GOT3 (cell line): ENCODE results near the gene INSYN2B.

Source experiments
- DNase-seq: peaks from one replicate; lab custom pipeline; 2025; ENCODE audit warnings: mixed read lengths; lab: John Stamatoyannopoulos, UW

Gene INSYN2B

DNA sequence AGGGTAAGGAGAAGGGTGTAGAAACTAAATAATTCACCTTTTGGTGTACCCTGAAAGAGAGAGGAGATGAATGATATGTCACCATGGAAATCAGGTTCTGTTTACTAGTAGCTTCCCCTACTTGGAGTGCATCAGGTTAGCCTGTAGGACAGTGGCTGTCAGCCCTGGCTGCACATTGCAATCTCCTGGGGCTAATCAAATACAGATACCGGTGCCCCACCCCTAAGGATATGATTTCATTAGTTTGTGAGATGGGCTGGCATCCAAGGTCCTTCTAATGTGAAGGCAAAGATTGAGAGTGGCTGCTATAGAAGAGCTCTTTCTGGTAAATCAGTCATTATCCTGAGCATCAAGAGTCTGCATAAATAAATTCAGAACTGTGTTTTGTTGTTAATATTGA, 47.2 kb downstream of the INSYN2B start:
- no peak for DNase-seq

DNA sequence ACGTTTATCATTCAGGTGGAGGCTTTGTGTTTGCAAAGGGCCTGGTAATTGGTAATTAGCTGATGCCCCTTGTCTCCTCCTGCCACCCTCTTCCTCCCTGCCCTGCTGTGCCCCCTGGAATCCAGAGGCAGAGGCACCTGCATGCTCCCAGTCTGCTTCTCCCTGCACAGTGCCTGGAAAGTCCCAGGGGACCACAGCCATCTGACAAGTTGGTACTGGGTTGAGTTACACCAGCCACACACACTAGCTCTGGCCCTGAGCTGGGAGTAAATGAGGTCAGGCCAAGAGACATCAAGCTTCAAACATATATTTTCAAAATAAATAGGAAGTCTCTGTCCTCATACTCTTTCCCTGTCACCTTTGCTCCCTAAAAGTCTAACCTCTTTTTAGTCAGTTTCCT, 56.3 kb downstream of the INSYN2B start:
- DNase-seq: no peak

DNA sequence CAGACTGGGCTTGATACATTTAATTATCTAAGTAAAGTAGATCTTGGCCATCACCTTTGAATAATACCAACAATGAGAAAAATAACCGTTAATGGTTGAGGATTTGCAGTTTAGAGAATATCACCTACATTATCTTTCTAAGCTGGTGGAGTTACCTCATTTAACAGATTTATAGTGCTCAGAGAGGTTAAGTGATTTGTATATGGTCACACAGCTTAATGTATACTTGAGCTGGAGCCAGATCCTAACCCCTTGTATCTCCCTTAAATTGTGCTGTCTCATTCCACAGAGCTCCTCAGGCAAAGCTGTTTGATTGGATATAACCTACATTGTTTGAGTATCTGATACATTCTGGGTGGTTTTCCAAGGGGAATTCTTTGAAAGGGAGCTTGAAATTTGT, 57.8 kb downstream of the INSYN2B start:
- DNase-seq: no peak

GRCh38 chr5:169921949-169922348, 58.3 kb downstream of the INSYN2B start:
- DNase-seq: no peak

GRCh38 chr5:169921384-169921783, 58.9 kb downstream of the INSYN2B start:
- no peak for DNase-seq

DNA sequence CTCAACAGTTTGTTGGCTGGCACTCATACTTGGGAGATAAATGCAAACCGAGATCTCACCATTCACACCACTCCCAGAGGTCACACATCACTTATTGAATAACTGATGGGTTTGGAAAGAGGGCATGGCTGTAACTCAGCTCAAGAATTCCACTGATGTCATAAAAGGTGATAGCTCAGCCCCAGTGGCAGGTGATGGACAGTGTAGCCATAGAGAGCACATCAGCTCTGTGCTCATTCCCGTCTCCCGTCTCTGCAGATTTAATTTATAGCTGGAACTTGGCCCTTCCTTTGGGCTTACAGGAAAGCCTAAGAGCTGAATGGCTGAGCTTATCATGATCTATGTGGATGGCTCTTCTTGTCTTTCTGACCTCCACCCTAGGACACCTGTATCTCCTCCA, 59.8 kb downstream of the INSYN2B start:
- DNase-seq: no peak

DNA sequence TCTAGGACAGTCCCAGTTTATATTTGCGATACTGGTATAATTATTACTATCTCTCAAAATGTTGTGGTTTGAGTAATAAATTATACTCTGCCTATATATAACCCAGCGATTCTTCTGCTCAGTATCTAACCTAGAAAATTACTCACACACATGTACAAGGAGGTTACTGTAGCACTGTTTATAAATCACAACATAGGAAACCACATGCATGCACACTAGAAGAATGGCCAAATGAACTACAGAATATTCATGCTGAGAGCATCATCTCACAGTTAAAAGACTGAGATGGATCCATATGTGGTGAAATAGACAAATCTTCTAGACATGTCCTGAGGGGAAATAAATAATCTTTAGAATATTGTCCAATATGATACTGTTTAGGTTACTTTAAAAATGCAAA, 62.1 kb downstream of the INSYN2B start:
- DNase-seq: no peak

GRCh38 chr5:169917500-169917899, 62.8 kb downstream of the INSYN2B start:
- DNase-seq: no peak

- DNase-seq: no peak
Observed at GRCh38 chr5:169914766-169915165, 65.5 kb downstream of the INSYN2B start.

- DNase-seq: no peak
Observed at GRCh38 chr5:169913479-169913878, 66.8 kb downstream of the INSYN2B start.

DNA sequence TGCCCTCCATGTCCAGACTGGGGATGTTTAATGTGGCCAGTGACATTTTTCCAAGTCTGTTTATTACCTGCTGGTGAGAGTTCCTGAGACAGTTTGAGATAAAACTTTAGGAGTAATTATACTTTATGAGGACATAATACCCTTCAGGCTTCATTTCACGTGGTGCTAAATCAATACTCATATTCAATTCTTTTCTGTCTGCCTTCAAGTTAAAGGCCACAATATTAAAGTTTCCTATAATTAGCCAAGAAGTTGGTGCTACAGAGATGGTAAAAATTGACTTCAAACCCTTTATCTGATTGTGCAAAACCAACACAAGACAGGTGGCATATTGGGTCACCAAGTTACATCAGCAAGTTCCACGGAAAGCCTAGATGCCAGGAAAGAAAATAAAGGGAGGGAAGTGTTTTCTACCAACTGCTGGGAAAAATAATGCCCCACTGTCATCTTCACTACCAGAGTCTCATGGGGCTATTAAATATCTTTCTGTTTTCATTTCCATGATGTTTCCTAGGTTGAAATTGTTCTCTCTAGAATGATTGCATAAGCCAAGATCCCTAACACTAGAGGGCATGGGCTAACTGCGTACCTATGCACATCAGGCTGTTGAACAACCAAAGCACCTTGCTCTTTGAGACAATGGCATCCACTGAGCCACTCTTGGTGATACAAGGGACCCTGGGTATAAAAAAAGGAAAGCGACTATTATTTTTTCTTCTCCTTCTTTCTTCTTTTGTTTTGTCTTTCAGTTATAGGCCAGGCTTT, 68.7 kb downstream of the INSYN2B start:
- DNase-seq: no peak

- DNase-seq: no peak
Observed at GRCh38 chr5:169910393-169910792, 69.9 kb downstream of the INSYN2B start.

GRCh38 chr5:169909945-169910344, 70.3 kb downstream of the INSYN2B start:
- DNase-seq: no peak

GRCh38 chr5:169908864-169909263, 71.4 kb downstream of the INSYN2B start:
- DNase-seq: no peak

GRCh38 chr5:169906745-169907649, 73.3 kb downstream of the INSYN2B start:
- no peak for DNase-seq

- no peak for DNase-seq
Observed at GRCh38 chr5:169905017-169905416, 75.3 kb downstream of the INSYN2B start.

DNA sequence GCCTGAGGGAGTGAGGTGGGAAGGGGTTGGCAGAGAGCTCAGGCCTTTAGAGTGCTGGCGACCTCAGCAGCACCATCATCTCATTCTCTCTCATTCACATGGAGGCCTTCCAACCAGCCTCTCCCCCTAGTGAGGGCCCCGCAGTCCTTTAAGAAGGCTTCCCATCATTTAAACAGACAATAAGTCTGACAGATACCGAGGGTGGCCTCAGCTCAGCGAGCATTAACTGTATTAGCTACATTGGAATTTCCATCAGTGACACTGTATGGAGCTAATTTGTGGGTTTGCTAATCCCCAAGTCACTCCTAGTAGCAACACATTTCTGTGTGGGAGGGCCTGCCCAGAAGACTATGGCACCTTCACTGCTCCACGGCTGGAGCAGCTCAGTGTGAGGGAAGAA, 75.8 kb downstream of the INSYN2B start:
- no peak for DNase-seq

- no peak for DNase-seq
Observed at GRCh38 chr5:169904059-169904458, 76.2 kb downstream of the INSYN2B start.

GRCh38 chr5:169901896-169902295, 78.4 kb downstream of the INSYN2B start:
- DNase-seq: no peak

DNA sequence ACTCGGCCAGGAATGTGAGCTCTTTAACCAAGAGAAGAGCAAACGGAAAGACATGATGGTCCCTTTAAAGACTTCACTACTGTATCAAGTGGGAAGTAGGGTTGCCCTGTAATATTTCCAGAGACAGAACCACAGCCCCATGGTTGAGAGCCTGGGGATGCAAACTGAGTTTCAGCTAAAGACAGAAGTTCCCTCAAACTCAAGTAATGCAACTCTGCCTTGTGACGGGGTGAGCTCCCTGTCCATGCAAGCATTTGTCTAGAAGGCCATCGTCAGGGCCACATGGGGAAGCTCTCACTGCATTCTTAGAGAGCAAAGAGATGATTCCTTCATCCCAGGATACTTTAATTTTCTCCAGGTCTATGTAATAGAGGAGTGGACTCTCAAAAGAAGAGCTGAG, 82.8 kb downstream of the INSYN2B start:
- no peak for DNase-seq

DNA sequence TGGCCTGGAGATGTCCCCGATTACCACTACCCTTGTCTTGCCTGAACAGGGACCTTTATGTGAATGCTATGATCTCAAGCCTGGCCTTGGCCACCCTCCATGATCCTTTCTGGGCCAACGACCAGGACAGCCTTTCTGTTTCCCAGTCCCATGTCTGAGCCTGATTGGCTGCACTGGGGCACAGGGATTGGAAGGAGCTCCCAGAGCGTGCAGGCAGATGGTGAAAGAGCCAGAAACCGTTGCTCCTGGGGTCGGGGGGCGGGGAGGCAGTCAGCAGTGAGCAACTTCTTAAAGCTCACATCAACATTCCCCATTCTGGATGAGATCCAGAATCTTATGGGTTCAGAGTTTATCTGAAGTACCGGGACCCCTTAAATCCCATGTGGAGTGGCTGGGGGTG, 84.4 kb downstream of the INSYN2B start:
- no peak for DNase-seq

GRCh38 chr5:169893571-169893970, 86.7 kb downstream of the INSYN2B start:
- DNase-seq: no peak

GRCh38 chr5:169893010-169893409, 87.3 kb downstream of the INSYN2B start:
- DNase-seq: no peak
